ENCODE results near the gene DIPK1A. TPM values are rescaled to one million over a fixed set of nuclear protein-coding genes. Genes with fewer than 3 reads are reported as not detected.

Gene DIPK1A
- total RNA-seq, 2 experiments from 2014 or later = 13.1 to 14.4 TPM

DNA sequence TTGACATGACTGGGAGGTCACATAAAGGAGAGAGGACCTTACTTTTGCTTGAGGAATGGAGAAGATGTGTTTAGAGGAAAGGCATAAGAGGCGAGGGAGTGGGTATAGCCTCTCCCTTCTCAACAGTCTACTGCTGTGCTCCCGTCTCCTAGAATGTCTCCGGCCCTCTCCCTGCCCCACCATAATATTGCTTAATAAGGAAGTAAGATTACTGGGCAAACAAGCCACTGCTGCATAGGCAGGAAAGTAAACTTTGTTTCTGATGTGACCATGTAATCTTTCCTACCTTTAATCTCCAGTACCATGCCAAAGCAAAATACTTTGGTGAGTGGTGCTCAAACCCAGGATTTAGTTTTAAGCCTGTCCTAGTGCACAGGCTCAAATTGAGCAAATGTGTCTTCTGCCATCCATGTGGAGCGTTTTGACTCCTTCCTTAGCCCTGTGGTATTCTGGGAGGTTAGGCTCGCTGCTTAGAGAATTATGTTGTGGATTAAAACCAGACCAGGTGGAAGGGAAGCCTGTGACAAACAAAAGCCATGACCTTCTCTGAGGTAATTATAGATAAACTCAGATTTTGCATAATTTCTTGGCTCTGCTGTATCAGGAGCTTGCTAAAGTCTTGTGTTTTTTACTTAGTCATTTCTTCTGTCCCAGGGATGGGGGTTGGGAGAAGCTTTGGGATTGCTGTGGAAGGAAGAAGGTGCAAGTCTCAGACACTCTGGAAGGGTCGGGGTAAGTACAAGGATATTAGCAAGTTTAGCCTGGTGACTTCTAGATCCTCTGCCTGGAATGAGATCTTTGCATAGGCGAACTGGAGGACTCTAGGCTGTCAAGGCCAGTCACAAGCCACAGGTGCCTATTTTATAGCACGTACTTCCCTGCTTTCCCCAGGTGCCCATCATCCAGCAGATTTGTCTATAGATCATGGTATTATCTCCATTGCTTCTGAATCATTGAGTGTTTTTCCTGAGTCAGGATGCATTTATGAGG, 34.5 kb upstream of the DIPK1A start:
- H3K27me3 Mint-ChIP-seq (ENCODE audit: low read depth) = peaks cover 1% of the 10 kb centered on the region

DNA sequence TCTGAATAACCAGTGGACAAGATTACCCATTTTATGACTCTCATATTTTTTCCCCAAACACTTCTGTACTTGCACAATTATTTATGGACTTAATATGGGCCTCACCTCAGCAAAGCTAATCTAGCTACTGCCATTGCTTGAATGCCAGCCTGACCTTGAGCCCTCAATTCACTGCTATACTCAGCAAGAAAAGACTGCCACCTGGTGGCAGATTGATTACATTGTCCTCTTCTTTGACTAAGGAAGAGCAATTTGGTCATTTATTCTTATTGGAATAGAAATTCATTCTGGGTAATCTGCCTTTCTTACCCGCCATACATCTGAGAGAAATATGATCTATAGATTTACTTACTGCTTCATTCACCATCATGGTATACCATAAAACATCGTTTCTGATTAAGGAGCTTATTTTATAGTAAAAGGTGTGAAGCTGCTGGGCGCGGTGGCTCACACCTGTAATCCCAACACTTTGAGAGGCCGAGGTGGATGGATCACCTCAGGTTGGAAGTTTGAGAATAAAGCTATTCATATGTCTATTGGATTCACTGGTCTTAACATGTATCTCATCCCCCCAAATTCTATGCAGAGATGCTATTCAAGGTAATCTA, 32.9 kb upstream of the DIPK1A start:
- H3K4me1 Mint-ChIP-seq (ENCODE audit: low read depth) = peaks cover 60% of the 10 kb centered on the region
- H3K27ac Mint-ChIP-seq = peak overlapping the region; percentile 71
- POLR2A ChIA-PET = interaction anchor here (0.7 to 3.8 kb wide), 7 partner anchors 13 to 136 kb away, joined by 3 to 64 read pairs (median 4); partner anchors contain the start of gene DIPK1A
- peak; percentile 83 for ATAC-seq
- CTCF ChIA-PET = interaction anchor here (0.6 to 3.8 kb wide), 54 partner anchors 9 to 351 kb away, joined by 3 to 623 read pairs (median 5); partner anchors contain the start of genes DIPK1A and RPL5
- no peaks in the 10 kb centered on the region for H3K9me3 Mint-ChIP-seq (ENCODE audit: insufficient read depth)
- peaks cover 3% of the 10 kb centered on the region for H3K36me3 Mint-ChIP-seq (ENCODE audit: low read depth)
- peak; percentile 89 for DNase-seq
- H3K27me3 Mint-ChIP-seq (ENCODE audit: low read depth) = no peaks in the 10 kb centered on the region
- H3K4me3 Mint-ChIP-seq = no peak overlapping the region

More for the DNA sequence above, 34.5 kb upstream of the DIPK1A start:
- ChIA-PET POLR2A (interaction anchor here (0.5 to 3.8 kb wide), 2 partner anchors 34 to 130 kb away, joined by 3 to 64 read pairs; partner anchors contain the start of gene DIPK1A), CTCF (interaction anchor here (0.5 to 3.8 kb wide), 10 partner anchors 16 to 247 kb away, joined by 3 to 623 read pairs (median 14); partner anchors contain the start of gene DIPK1A)
- peak; percentile 12 for DNase-seq
- H3K27ac Mint-ChIP-seq = no peak overlapping the region
- H3K4me3 Mint-ChIP-seq = no peak overlapping the region
- peaks cover 44% of the 10 kb centered on the region for H3K4me1 Mint-ChIP-seq (ENCODE audit: low read depth)
- no peak for ATAC-seq
- no peaks in the 10 kb centered on the region for H3K9me3 Mint-ChIP-seq (ENCODE audit: insufficient read depth)
- H3K36me3 Mint-ChIP-seq (ENCODE audit: low read depth) = peaks cover 3% of the 10 kb centered on the region

DNA sequence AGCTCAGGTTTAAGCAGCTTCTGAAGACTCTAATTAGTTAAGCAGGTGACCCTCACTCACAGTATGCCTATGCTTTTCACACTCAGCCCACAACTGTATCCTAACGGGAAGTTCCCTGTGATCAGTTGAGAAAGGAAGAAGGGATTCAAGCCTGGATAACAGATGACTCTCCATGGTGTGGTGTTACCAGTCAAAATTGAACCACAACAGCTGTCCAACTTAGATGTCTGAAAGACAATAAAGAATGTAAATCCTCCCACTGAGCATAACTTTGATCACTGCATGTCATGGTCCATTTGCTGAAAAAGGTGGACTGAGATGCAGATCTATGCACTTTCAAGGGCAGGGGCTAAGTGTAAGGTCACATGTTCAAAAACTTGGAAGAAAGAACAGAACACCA, 32.3 kb upstream of the DIPK1A start:
- Mint-ChIP-seq H3K4me1 (ENCODE audit: low read depth) (peaks cover 63% of the 10 kb centered on the region), H3K36me3 (ENCODE audit: low read depth) (peaks cover 3% of the 10 kb centered on the region), H3K27me3 (ENCODE audit: low read depth) (no peaks in the 10 kb centered on the region), H3K4me3 (no peak overlapping the region), H3K27ac (peak overlapping the region; percentile 71), H3K9me3 (ENCODE audit: insufficient read depth) (no peaks in the 10 kb centered on the region)
- CTCF ChIA-PET = interaction anchor here (0.6 to 3.8 kb wide), 45 partner anchors 8 to 352 kb away, joined by 3 to 623 read pairs (median 7); partner anchors contain the start of genes DIPK1A and RPL5
- DNase-seq = no peak
- POLR2A ChIA-PET = interaction anchor here (1.3 to 3.8 kb wide), 5 partner anchors 12 to 135 kb away, joined by 3 to 64 read pairs (median 4); partner anchors contain the start of gene DIPK1A
- no peak for ATAC-seq

DNA sequence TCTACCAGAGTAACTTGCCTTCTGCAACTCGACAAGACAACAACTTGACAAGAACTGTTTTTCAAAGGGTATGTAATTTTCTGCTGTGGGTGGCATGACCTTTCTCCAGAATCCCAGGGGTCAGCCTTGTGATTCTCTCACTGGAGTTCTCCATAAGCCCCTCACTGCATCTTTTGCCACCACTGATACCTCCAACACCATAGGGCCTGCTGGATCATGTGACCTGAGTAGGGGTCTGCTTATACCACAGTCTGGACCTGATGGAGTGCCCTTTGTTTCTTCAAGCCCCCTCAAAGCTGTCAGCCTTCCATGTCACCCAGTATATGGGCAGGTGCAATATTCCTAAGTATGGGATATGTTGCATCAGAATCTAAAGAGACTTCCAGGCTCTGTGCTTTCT, 31.6 kb upstream of the DIPK1A start:
- DNase-seq (peak; percentile 12), ATAC-seq (no peak)
- Mint-ChIP-seq H3K27ac (no peak overlapping the region), H3K9me3 (ENCODE audit: insufficient read depth) (no peaks in the 10 kb centered on the region), H3K27me3 (ENCODE audit: low read depth) (no peaks in the 10 kb centered on the region), H3K4me3 (no peak overlapping the region), H3K4me1 (ENCODE audit: low read depth) (peaks cover 63% of the 10 kb centered on the region), H3K36me3 (ENCODE audit: low read depth) (peaks cover 3% of the 10 kb centered on the region)
- POLR2A ChIA-PET = interaction anchor here (2.4 to 3.8 kb wide), 2 partner anchors 24 to 31 kb away, joined by 14 to 64 read pairs; partner anchors contain the start of gene DIPK1A
- CTCF ChIA-PET = interaction anchor here (1.2 to 3.8 kb wide), 13 partner anchors 11 to 174 kb away, joined by 3 to 623 read pairs (median 22); partner anchors contain the start of gene DIPK1A

DNA sequence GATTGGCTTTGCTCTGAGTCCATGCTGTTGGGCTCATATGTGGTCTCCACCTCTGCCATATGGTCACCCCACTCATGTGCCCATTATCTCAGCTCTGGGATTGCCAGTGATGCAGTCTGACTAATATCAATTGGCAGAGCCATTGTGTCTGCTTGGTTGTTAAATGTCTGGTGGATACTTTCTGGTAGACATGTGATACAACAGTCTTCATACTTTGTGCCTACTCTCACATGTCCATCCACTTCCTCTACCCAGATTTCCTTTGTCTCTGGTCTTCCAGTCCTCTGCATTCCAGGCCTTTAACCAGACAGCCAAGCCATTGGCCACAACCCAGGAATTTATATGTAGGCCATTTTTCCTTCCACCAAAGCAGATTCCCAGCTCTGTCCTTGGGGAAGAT, 30.8 kb upstream of the DIPK1A start:
- ChIA-PET POLR2A (interaction anchor here (3.8 kb wide), 1 partner anchor 30 kb away, joined by 64 read pairs; the partner anchor contains the start of gene DIPK1A), CTCF (interaction anchor here (3.5 to 3.8 kb wide), 4 partner anchors 12 to 134 kb away, joined by 31 to 623 read pairs (median 112); partner anchors contain the start of gene DIPK1A)
- Mint-ChIP-seq H3K4me3 (no peak overlapping the region), H3K27me3 (ENCODE audit: low read depth) (no peaks in the 10 kb centered on the region), H3K27ac (peak overlapping the region; percentile 65), H3K4me1 (ENCODE audit: low read depth) (peaks cover 64% of the 10 kb centered on the region), H3K36me3 (ENCODE audit: low read depth) (peaks cover 3% of the 10 kb centered on the region), H3K9me3 (ENCODE audit: insufficient read depth) (no peaks in the 10 kb centered on the region)
- peak; percentile 14 for DNase-seq
- no peak for ATAC-seq

DNA sequence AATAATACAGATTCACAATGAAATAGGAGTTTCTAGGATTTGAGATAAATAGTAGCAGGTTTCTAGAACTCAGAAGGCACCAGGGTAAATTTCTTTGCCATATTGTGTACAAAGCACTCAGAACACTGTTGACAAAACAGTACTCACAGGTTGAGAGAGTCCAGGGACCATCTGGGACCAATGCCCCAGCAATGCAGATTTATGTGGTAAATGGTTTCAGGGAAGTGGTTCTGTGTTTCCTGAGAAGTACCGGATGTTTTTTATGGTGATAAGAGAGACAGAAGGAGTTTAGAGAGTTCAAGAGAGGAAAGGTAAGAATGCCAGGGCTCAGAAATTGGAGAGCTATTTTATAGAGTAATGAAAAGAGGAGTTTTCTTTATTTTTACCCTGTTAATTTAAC, 29.6 kb upstream of the DIPK1A start:
- peak overlapping the region; percentile 76 for H3K27ac Mint-ChIP-seq
- DNase-seq (peak; percentile 58), ATAC-seq (peak; percentile 72)
- no peaks in the 10 kb centered on the region for H3K27me3 Mint-ChIP-seq (ENCODE audit: low read depth)
- ChIA-PET POLR2A (interaction anchor here (0.8 to 4.1 kb wide), 4 partner anchors 10 to 29 kb away, joined by 3 to 39 read pairs (median 10); partner anchors contain the start of gene DIPK1A), CTCF (interaction anchor here (1.0 to 2.6 kb wide), 13 partner anchors 10 to 159 kb away, joined by 4 to 38 read pairs (median 8); partner anchors contain the start of genes DIPK1A and RPL5)
- H3K36me3 Mint-ChIP-seq (ENCODE audit: low read depth) = peaks cover 3% of the 10 kb centered on the region
- peaks cover 65% of the 10 kb centered on the region for H3K4me1 Mint-ChIP-seq (ENCODE audit: low read depth)
- no peaks in the 10 kb centered on the region for H3K9me3 Mint-ChIP-seq (ENCODE audit: insufficient read depth)
- H3K4me3 Mint-ChIP-seq = peak overlapping the region; percentile 41

DNA sequence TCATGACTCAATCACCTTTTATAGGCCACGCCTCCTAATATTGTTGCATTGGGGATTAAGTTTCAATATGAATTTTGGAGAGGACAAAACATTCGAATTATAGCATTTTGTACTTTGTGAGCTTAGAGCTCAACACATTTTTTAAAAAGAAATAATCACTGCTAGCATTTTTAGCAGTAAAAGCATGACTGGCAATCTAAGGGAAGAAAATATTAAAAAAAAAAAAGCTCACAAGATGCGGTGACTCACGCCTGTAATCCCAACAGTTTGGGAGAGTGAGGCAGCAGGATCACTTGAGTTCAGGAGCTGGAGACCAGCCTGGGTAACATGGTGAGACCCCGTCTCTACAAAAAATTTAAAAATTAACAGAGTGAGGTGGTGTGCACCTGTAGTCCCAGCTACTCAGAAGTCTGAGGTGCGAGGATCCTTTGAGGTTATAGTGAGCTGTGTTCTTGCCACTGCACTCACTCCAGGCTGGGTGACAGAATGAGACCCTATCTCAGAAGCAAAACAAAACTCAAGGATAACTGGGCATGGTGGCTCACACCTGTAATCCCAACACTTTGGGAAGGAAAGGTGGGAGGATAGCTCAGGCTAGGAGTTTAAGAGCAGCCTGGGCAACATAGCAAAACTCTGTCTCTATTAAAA, 28.8 kb upstream of the DIPK1A start:
- DNase-seq (peak; percentile 22), ATAC-seq (peak; percentile 17)
- H3K27me3 Mint-ChIP-seq (ENCODE audit: low read depth) = no peaks in the 10 kb centered on the region
- H3K36me3 Mint-ChIP-seq (ENCODE audit: low read depth) = peaks cover 3% of the 10 kb centered on the region
- peak overlapping the region; percentile 76 for H3K27ac Mint-ChIP-seq
- peaks cover 61% of the 10 kb centered on the region for H3K4me1 Mint-ChIP-seq (ENCODE audit: low read depth)
- ChIA-PET CTCF (interaction anchor here (0.7 to 2.6 kb wide), 14 partner anchors 9 to 158 kb away, joined by 4 to 38 read pairs (median 6); partner anchors contain the start of genes DIPK1A and RPL5), POLR2A (interaction anchor here (0.8 to 4.1 kb wide), 4 partner anchors 10 to 29 kb away, joined by 3 to 39 read pairs (median 10); partner anchors contain the start of gene DIPK1A)
- no peak overlapping the region for H3K4me3 Mint-ChIP-seq
- H3K9me3 Mint-ChIP-seq (ENCODE audit: insufficient read depth) = no peaks in the 10 kb centered on the region

DNA sequence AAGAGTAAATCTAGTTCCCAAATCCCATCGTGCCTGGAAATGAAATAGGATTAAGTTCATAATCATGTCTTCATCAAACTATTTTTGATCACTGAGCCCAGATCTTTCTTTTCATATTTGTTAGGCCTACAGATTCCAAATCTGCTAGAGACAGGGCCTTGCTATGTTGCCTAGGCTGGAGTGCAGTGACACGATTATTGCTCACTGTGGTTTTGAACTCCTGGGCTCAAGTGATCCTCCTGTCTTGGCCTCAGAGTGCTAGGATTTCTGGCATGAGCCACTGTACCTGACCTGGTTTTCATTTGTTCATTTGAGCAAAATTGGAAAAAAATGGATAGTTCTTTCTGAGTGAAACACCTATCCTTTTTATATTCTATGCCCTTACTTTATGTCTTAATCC, 28.0 kb upstream of the DIPK1A start:
- H3K27ac Mint-ChIP-seq = no peak overlapping the region
- ChIA-PET CTCF (interaction anchor here (1.7 to 2.6 kb wide), 5 partner anchors 21 to 130 kb away, joined by 8 to 38 read pairs (median 27); partner anchors contain the start of gene DIPK1A), POLR2A (interaction anchor here (4.1 kb wide), 1 partner anchor 28 kb away, joined by 39 read pairs; the partner anchor contains the start of gene DIPK1A)
- DNase-seq = peak; percentile 18
- peaks cover 58% of the 10 kb centered on the region for H3K4me1 Mint-ChIP-seq (ENCODE audit: low read depth)
- peaks cover 3% of the 10 kb centered on the region for H3K36me3 Mint-ChIP-seq (ENCODE audit: low read depth)
- no peak overlapping the region for H3K4me3 Mint-ChIP-seq
- no peaks in the 10 kb centered on the region for H3K9me3 Mint-ChIP-seq (ENCODE audit: insufficient read depth)
- no peaks in the 10 kb centered on the region for H3K27me3 Mint-ChIP-seq (ENCODE audit: low read depth)
- no peak for ATAC-seq

DNA sequence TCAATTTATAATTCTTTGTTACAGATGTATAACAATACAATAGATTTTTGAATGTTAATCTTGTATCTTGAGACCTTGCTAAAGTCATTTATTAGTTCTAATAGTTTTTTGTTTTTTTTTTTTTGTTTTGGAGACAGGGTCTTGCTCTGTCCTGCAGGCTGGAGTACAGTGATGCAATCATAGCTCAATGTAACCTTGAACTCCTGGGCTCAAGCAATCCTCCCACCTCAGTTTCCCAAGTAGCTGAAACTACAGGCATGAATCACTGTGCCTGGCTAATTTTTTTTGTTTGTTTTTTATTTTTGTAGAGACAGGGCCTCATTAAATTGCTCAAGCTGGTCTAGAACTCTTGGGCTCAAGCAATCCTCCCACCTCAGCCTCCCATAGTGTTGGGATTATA, 26.2 kb upstream of the DIPK1A start:
- no peak for ATAC-seq
- CTCF ChIA-PET = interaction anchor here (0.7 to 3.3 kb wide), 5 partner anchors 15 to 169 kb away, joined by 3 to 21 read pairs (median 4); no protein-coding TSS in a partner anchor
- H3K4me1 Mint-ChIP-seq (ENCODE audit: low read depth) = peaks cover 44% of the 10 kb centered on the region

DNA sequence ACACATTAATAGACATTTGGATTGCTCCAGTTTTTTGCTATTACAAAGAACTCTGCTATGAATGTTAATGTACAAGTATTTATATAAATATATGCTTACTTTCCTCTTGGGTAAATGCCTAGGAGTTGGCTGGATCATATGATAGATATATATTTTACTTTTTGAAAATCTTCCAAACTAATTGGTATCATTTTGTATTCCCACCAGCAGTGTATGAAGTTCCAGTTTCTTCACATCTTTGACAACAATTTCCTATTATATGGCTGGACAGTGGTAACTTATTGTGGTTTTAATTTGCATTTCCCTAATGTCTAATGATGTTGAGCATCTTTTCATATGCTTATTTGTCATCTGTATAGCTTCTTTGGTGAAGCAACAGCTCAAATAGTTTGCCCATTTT, 23.8 kb upstream of the DIPK1A start:
- ATAC-seq (no peak), DNase-seq (no peak)
- Mint-ChIP-seq H3K36me3 (ENCODE audit: low read depth) (peaks cover 4% of the 10 kb centered on the region), H3K4me1 (ENCODE audit: low read depth) (peaks cover 45% of the 10 kb centered on the region), H3K4me3 (no peak overlapping the region), H3K27me3 (ENCODE audit: low read depth) (no peaks in the 10 kb centered on the region), H3K9me3 (ENCODE audit: insufficient read depth) (no peaks in the 10 kb centered on the region), H3K27ac (no peak overlapping the region)
- POLR2A ChIA-PET = interaction anchor here (2.2 kb wide), 1 partner anchor 23 kb away, joined by 5 read pairs; no protein-coding TSS in a partner anchor
- CTCF ChIA-PET = interaction anchor here (1.6 to 3.3 kb wide), 2 partner anchors 9 to 17 kb away, joined by 8 to 21 read pairs; no protein-coding TSS in a partner anchor

More for the DNA sequence above, 26.2 kb upstream of the DIPK1A start:
- peaks cover 8% of the 10 kb centered on the region for H3K36me3 Mint-ChIP-seq (ENCODE audit: low read depth)
- no peak overlapping the region for H3K27ac Mint-ChIP-seq
- POLR2A ChIA-PET = interaction anchor here (4.1 kb wide), 1 partner anchor 26 kb away, joined by 39 read pairs; the partner anchor contains the start of gene DIPK1A
- DNase-seq = no peak
- no peak overlapping the region for H3K4me3 Mint-ChIP-seq
- no peaks in the 10 kb centered on the region for H3K9me3 Mint-ChIP-seq (ENCODE audit: insufficient read depth)
- H3K27me3 Mint-ChIP-seq (ENCODE audit: low read depth) = no peaks in the 10 kb centered on the region

Data from activated CD8-positive, alpha-beta T cell treated with anti-CD3 and anti-CD28 coated beads, Interleukin-2, amount 10 ng/mL, durations not matched to agents 7 days and 5 days (primary cell).